NCI-H2171 treated with DMSO at 0.1 percent for 48 hours (cell line): ENCODE data around the gene PTPN1.
"Not testable (repeated sequence)": the region's sequence is repeated elsewhere in the genome, so short reads cannot be mapped to it uniquely, and the experiment has no call there.

Experiments used
- DNase-seq: peaks from one replicate; lab custom pipeline; 2025; lab: John Stamatoyannopoulos, UW

Gene PTPN1

DNA sequence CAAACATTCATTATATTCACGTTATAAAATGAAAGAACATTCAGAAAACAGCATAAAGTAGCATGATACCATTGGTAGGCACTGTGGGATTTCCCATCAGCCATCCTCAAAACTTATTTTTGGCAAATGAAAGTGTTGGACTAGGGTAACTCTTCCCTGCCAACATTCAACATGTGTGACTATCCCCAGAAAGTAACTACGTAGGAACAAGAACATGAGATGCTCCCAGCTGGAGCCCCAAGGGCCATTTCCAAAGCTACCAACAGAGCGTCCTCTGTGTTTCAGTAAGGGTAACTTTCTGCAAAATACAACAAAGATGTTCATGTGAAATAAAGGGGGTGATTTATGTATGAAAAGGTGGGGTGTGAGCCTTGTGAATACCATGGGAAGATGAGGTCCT lies 28.4 kb upstream of the PTPN1 start:
- no peak for DNase-seq

DNA sequence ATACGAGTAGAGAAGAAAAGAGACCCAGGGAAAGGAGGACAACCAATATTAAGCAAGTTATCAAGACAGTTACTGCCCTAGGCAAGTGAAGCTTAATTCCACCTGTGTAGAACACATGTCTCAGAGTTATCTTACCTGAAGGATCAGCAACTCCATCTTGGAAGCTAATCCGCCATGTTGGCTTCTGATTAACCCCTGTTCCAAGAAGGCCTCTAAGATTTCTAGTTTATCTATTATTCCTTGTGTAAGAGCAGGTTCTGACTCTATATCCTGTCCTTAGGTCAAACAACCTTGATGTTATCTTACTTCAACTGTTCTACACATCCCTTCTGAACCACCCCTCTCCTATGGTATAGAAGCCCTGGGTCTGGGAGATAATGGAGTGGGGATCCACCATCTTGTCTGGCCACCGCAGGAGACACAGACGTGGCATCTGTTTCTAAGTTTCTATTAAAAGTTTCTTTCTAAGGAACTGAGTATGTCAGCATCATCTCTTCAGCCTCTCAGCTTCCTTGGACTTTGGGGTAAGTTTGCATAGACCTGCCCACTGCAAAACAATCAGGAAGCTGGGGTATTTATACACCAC lies 27.7 kb upstream of the PTPN1 start:
- no peak for DNase-seq

DNA sequence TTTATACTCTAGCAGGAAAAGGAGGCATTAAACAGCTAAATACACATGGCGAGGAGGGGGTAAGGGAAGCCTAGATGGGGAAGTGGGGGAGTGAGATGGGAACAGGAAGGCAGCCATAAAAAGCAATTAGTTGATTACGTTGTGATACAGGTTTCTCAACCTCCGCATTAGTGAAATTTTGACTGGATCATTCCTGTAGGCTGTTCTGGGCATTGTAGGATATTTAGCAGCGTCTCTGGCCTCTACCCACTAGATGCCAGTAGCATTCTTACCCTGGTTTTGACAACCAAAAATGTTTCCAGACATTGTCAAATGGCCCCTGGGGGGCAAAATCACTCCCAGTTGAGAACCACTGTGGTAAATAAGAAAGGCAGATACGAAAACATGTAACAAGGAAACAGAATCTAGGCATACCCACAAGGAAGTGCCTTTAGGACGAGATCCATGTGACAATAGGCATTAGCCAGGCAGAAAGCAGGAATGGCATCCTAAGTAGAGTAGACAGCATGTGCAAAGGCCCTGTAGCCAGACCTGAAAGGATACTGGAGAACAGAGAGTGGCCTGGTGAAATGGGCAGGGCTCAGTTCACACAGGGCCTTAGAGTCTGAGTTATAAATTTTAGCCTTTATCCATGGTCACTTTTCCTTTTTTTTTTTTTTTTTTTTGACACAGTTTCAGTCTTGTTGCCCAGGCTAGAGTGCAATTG lies 25.8 kb upstream of the PTPN1 start:
- DNase-seq: no peak

DNA sequence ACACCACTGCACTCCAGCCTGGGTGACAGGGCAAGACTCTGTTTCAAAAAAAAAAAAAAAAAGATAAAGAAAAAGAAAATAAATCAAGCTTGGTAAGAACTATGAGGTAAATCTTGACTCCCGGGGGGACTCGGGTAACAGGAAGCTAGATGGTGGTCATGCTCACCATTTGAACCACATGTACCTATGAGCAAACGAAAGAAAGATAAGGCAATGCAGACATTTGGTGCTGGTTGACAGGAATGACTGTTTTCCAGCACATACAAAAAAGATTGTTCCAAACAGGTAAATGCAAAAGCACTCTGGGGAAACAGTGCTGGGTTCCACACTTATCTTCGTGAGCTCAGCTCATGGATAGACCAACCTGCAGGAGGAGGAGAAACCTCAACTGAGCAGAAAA lies 22.8 kb upstream of the PTPN1 start:
- no peak for DNase-seq

DNA sequence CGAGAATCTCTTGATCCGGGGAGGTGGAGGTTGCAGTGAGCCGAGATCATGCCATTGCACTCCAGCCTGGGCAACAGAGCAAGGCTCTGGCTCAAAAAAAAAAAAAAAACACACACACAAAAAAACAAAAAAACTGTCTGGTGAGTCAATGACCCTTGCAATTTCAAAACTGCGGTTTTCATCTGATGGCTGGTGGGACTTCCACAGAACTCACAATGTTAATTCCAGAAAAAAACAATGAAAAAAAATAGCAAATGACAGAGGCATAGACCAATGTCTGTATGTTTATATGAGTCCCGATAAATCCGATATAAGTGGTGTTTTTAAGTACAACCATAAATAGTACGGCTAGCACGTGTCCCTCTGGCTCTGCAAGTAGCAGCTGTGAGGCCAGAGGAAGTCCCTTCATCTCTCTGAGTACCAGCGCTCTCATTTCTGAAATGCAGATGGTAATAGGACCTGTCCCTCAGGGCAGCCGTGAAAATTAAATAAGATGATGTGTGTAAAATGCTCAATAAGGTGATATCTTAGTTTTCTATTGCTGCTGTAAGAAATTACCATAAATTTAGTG lies 21.9 kb upstream of the PTPN1 start:
- no peak for DNase-seq

DNA sequence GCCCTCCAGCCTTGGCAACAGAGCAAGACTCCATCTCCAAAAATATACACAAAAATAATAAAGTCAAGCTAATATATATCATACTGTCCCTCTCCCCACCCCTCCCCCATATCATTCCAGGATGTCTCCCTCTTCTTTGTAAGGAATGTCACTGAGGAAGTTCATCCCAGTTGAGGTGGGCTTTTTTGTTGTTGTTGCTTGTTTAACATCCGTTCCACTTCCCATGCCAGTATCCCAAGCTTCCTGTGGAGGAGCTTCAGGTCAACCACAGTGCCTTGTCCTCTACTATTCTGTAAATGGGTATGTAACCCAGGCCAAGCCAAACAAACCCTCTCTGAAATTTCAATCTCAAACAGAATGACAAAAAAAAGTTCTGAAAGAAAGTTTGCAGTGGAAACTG lies 19.0 kb upstream of the PTPN1 start:
- no peak for DNase-seq

DNA sequence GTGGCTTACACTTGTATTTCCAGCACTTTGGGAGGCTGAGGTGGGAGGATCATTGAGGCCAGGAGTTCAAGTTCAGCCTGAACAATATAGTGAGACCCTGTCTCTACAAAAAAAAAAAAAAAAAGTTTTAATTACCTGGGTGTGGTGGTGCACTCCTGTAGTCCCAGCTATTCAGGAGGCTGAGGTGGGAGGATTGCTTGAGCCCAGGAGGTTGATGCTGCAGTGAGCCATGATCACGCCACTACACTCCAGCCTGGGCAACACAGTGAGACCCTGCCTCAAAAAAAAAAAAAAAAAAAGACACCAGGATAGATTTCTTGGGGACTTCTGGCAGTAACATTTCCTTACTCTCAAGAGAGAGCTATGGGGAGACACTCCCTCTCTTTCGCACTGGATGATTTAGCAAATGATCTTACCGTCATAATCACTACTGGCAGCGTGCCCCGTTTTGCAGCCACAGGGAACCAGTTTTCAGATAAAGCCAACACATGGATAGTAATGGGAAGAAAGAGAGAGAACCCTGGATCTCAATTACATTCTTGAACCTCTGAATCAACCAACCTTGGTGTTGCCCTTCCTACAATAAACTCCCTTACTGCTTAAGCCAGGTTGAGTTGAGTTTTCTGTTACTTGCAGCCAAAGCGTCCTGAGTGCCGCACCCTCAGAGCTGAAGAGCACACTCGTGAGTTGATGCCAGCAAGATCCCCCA lies 18.1 kb upstream of the PTPN1 start:
- peak; percentile 20 for DNase-seq

DNA sequence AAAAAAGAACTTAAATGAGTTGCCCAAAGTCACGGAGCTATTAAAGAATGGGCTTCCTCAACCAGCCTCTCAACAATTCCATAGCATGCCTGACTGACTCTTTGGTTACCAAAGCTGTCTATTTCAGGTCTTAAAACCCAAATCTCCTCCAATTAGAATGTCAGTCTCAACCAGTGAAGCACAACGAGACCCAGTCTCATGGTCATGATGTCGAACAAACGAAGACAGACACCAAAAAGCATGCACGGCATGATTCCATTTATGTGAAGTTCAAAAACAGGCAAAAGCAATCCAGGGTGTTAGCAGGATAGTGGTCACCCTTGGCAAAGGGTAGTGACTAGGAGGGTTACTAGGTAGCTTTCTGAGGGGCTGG lies 16.3 kb upstream of the PTPN1 start:
- no peak for DNase-seq

DNA sequence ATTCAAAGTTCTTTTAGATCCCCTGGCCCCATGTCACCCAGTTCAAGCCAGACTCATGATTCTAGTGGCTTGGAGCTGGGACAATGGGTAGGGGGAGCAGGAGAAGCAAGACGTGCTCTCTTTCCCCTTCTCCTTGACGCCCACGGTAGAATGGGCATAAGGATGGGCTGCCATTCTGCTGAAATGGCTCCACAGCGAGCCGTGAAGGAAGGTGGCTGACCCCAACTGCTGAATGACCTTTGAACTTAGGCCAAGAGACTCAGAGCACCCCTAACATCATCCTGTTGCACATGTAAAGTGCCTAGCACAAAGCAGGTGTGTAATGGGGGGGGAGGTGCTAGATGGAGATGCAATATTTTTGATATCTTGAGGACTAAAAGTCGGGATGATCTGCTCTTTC lies 15.8 kb upstream of the PTPN1 start:
- DNase-seq: no peak

DNA sequence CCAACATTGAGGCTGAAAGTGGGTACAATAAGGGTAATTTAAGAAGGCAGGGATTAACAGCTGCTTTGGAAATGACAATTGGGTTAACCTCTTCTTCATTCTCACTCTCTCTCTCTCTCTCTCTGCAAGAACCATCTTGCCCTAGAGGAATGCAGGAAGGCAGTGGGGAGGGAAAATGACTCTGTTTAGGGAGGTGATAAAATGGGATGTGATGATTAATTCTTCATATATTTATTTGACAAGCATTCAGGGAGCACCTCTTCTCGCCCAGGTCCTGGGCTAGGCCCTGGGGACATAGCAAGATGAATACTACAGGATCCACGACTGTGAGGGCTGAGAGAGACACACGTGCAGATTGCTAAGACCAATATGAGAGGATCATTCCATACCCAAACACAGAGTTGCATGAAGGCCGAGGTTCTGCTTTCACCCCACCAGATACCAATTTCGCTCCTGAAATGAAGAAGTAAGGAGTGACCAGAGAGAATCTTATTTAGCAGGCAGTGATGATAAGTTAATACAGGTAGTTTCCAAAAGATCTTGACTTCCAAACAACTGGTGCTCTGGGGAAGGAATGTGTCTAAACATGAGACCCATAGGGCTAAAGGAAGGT lies 13.3 kb upstream of the PTPN1 start:
- DNase-seq: no peak

DNA sequence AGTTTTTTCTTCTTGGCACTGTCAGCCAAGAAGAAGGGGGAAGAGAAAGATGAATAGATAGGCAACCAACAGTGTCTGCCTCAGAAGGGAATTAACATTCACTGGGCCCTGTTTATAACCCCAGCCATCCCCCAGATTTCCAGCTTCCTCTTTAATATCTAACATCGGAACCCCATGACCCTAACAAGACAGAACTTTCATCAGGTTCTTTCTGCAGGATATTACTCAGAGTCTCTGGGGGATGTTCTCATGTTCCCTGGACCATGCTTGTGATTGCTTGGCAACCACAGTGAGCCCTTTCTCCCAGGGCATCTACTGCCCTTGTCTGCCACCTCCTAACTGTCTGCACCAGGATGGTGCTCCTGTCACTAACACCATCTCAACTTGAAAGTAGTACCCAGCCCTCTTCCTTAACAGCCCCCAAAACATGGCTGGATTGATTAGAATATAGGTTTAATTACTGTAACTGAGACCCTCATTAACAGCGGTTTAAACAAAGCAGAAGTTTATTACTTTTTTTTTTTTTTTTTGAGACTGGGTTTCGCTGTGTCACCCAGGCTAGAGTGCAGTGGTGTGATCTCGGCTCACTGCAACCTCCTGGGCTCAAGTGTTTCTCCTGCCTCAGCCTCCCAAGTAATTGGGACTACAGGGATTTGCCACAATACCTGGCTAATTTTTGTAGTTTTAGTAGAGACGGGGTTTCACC lies 12.0 kb upstream of the PTPN1 start:
- no peak for DNase-seq

DNA sequence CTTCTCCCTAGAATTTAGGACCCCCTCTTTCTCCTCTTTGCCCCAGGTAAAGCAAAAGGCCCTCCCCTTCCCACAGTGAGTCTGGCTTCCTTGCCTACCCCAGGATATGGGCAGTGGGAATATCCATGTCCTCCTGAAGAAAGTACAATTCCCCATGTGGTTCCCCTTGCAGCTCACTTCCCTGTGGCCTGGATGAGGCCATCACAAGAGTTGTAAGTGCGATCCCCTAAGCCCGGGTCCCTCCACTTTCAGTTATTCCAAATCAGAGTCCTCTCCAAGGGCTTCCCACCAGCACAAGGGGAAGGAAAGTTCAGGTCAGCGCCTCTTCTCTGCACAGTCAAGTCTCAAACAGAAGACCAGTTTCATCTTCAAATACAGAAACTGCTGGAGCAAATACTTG lies 10.2 kb upstream of the PTPN1 start:
- DNase-seq: no peak

DNA sequence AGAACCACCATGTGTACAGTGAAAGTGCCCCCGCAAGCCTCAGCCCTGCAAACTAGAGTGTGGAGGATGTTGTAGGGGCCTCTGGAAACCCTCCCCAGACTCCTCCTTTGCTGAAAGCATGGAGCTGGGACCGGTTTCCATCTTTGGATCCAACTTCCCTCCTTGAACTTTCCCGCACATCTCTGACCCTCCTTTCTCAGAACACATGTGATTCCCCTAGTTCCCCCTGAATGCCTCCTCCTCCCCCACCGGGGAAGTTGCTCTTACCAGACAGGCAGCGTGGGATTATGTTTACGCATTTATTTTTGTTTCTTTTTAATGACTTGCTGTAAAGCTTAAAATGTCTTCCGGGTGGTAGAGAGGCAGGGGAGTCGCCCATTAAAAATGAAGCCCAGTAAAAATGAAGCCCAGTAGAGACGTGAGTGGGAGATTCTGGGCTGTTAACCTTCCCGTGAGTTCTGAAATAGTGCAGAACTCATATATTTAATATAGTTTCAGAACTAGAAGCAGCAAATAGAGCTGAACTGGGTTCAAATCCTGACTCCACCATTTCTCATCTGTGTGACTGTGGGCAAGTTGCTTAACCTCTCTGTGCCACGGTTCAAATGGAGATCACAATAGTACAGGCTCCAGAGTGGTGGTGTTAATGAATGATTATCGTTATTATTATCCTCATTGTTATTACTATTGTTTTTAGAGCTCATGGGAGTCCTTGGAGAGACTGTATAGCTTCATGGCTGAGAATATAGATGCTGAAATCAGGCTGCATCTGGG lies 8.0 kb upstream of the PTPN1 start:
- no peak for DNase-seq

DNA sequence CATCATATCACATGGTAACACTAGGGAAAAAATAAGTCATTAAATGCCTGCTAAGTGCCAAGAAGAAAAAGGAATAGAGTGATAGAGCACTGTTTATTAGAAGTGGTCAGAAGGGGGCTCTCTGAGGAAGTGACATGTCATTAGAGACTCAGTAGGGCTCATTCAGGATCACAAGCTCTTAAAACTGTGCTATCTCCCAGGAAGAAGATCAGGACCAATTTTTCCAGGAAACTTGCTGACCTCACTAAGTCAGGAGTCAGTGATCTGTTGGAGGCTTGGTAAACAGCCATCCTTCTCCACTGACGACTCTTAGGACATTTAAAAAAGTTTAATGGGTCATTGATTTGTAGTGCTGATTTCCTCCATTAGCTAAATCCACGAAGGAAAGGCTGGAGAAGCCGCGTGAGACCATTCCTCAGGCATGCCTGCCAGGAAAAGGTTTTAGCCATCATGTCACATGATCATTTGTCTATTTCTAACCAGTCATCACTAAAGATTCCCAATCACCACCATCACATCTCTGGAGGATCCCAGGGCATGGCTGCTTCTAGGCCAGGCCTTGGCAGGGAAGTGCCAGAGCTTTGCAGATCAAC lies 5.9 kb upstream of the PTPN1 start:
- DNase-seq: no peak

DNA sequence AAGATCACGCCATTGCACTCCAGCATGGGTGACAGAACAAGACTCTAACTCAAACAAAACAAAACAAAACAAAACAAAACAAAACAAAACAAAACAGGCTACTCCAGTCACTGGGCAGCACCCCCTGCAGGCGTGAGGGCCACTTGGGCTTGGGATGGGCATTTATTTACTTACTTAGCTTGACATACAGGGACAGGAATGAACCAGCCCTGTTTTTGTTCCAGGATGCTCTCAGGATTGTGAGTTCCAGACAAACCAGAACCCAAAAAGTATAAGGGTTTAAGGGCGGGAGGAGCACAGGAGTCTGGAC lies 4.0 kb upstream of the PTPN1 start:
- no peak for DNase-seq

DNA sequence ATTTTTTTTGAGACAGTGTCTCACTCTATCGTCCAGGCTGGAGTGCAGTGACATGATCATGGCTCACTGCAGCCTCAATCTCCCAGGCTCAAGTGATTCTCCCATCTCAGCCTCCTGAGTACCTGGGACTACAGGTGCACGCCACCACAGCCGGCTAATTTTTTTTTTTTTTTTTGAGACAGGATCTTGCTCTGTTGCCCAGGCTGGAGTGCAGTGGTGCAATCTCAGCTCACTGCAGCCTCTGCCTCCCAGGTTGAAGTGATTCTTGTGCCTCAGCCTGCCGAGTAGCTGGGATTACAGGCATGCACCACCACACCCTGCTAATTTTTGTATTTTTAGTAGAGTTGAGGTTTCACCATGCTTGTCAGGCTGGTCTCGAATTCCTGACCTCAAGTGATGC lies 2.4 kb upstream of the PTPN1 start:
- DNase-seq: not testable (repeated sequence)

DNA sequence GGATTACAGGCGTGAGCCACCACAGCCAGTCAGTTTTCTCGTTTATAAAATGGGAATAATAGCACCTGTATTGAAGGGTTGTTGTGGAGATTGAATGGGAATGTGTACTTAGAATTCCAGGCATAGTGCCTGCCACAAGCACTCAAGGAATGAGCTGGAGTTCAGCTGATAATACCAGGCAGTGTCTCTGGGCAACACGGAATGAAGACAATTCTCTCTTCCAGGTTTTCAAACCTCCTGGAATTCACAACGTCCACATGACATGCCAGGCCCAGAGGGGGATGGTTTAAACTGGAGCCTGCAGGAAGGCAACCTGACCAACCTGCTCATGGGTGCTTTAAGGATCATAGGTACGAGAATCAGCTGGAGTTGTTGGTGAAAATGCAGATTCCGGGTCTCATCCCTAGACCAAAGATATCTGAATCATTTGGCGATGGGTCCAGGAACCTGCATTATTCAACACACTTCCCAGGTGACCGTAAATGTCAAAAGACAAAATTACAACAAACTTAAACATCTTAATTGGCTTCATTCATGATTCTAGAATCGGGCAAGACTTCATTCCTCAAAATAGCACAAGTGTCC lies 1.9 kb upstream of the PTPN1 start:
- no peak for DNase-seq

DNA sequence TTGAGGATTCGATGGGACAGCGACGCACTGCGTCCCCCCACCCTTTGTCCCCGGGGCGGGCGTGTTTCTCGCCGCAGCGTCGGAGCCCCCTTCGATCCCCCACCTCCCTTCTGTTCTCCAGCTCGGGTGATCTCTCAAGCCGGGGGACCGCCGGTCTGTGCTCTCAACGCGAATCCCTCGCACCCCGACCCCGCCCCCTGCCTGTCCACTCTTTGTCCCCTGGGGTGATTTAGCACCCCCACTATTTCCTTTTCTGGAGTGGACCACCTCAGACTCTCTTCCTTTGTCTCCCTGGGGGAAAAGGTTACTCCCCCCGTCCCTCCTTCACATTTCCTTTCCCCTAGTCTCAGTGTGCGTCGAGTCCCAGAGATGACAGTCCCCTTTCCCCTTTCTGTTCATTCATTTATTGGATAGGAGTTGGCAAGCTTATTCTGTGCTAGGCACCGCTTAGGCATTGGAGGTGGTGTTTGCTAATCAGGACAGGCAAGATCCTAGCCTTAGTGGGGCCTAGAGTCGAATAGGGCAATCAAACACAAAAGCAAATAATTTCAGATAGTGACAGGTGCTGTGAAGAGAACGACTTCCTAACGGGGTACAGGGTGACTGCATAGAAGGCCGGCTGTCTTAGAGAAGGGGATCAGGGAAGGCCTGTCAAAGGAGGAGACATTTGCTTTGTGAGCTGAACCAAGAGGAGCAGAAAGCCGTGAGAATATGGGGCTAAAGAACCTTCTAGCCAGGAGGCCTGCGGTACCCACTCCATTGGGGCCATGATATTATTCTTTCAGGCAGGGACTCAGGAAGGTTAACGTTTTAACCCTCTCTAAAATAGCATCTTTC lies 741 bp downstream of the PTPN1 start:
- DNase-seq: no peak

DNA sequence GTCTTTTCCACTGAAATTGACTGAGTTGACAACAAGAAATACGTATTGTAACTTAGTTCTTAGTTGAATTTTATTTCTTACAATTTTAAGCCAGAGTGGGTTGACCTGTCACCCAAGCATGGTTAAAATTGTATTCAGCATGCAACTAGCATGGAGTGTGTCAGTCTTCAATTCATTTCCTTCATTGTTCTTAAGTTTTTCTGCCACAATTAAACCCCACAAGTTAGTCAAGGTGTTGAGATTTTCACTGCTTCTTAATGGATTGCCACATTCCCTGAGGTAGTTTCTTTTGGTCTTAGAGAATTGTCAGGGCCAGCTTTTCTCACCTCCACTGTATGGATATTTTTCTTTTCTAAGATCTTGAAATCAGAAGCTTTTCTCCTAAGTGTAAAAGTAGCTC lies 2.1 kb downstream of the PTPN1 start:
- DNase-seq: no peak
